NCI-H2171 (cell line): ENCODE results near the gene PRMT7.

Experiments
- DNase-seq: peaks from one replicate; lab custom pipeline; 2025; lab: John Stamatoyannopoulos, UW

PRMT7 gene

DNA sequence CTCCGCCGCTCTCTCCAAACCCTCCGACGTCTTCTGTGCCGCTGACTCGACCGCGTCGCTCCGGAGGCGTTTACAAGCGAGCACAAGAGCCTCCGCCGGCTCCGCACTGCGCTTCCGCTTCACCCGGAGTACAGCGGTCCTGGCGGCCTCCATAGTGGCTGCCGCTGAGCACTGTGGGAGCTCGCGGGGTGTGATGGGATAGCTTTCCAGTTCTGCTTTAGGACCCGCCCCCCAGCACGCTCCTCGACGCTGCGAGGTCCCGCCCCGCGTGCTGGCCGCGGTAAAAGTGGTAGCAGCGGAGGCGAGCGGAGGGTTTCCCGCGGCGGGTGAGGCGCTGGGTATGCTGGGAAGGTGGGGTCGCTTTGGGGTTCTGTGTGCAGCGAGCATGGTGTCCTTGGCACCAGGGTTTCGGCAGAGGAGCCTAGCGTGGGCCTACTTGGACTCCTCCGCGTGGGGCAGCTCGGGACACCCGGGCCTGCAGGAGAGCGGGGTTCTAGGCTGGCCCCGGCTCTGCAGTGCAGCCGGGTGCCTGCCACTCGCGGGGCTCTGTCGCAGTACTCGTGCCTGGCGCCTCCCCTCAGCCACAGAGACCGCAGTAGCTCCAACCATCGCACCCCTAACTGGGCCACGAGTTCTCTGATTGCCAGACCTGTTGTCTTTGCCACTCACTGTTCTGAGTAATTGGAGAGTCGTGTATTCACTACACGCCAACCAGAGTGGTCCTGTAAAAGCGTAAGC, at the start of gene PRMT7, which contains the start of gene SLC7A6OS:
Gene PRMT7 (plus strand): TSS at position 246 of the 738 bp plus-strand sequence. CDS start 4,961 bp downstream, outside the sequence.
Gene SLC7A6OS (minus strand): TSS at position 173 of the 738 bp plus-strand sequence. CDS start 20 bp downstream, at position 153.
- peak; percentile 92 for DNase-seq

- DNase-seq = no peak
These were observed 47.2 kb upstream of the PRMT7 start for GRCh38 chr16:68263559-68264127.

- DNase-seq = peak; percentile 59
These were observed 46.4 kb upstream of the PRMT7 start, which contains the start of gene SLC7A6 for GRCh38 chr16:68264128-68265077. Gene SLC7A6, plus strand, starts transcription at chr16:68264526. Its CDS starts 10,201 bp downstream, at chr16:68274727.

DNA sequence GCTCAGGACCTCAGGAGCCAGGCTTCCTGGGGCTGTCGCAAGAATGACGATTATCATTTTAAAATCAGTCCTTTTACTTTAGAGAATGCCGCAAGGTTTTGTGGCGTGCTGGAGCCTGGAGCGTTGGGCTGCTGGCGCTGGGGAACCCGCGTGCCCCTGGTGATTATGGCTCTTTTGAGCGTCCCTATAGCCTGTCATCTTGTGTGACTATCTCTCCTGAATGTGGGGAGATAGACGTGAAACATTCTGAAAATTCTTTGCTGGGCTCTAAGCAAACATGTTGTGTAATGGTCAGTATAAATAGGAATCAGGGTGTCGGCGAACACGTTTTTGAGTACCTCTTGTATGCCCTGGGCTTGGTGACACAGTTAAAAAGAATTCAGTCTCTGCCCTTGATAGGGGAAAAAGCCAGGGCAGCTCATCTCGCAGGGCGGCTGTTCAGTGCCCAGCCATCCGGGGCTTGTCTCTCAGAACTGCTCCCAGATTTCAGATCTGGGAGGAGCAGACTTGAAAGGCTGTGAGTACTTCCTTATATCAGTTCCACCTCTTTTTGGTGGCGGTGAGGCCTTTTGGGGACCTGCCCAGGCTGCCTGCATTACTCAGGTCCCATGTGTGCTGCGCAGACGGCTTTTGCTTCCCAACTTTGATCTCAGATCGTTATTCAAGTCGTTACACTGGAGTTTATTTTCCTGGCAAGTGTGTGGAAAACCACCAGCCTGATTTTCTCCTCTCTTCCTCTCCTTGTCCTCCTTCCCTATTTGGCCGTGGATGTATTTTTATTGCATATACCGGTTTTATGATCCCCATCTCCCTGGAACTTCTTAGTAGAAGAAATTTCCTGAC, 45.5 kb upstream of the PRMT7 start:
- peak; percentile 12 for DNase-seq

- peak; percentile 93 for DNase-seq
These were observed 43.0 kb upstream of the PRMT7 start for GRCh38 chr16:68267612-68268405.

- DNase-seq = no peak
These were observed 41.0 kb upstream of the PRMT7 start for GRCh38 chr16:68269793-68270192.

GRCh38 chr16:68270353-68270752, 40.5 kb upstream of the PRMT7 start:
- DNase-seq = no peak

GRCh38 chr16:68272507-68273209, 38.2 kb upstream of the PRMT7 start:
- peak; percentile 86 for DNase-seq

GRCh38 chr16:68273459-68273858, 37.4 kb upstream of the PRMT7 start:
- DNase-seq = no peak

GRCh38 chr16:68273896-68274295, 36.9 kb upstream of the PRMT7 start:
- no peak for DNase-seq

- no peak for DNase-seq
These were observed 36.4 kb upstream of the PRMT7 start for GRCh38 chr16:68274441-68274840.

DNA sequence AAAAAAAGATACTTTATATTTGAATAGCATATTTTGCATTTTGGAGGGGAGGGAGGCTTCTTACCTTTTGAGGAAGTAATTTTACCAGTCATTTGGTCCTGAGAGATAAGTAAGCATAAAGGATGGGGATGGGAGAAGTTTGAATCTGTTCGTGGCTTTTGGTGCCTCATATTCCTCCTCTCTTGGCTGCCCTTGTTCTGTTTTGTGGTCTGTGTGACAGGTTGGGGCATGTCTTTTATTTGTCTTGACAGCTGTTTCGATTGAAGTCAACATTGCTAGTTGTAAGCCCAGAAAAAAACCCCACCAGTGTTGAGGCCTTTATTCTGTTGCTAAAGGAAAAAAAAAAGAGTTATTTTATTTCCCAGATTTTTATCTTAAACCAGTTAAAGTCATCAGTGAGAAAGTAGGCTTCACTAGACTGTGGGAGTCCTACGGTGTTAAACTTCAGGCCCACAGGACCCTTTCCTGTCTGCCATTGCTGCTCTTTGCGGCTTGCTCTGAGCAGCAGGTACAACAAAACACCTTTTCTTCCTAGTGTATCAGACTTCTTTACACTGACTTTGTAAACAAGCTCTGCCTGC, 35.1 kb upstream of the PRMT7 start:
- DNase-seq = peak; percentile 85

GRCh38 chr16:68276223-68276622, 34.6 kb upstream of the PRMT7 start:
- no peak for DNase-seq

- no peak for DNase-seq
These were observed 30.9 kb upstream of the PRMT7 start for GRCh38 chr16:68279726-68280558.

GRCh38 chr16:68281368-68282063, 29.3 kb upstream of the PRMT7 start:
- DNase-seq = no peak

- no peak for DNase-seq
These were observed 28.8 kb upstream of the PRMT7 start for GRCh38 chr16:68282064-68282452.

DNA sequence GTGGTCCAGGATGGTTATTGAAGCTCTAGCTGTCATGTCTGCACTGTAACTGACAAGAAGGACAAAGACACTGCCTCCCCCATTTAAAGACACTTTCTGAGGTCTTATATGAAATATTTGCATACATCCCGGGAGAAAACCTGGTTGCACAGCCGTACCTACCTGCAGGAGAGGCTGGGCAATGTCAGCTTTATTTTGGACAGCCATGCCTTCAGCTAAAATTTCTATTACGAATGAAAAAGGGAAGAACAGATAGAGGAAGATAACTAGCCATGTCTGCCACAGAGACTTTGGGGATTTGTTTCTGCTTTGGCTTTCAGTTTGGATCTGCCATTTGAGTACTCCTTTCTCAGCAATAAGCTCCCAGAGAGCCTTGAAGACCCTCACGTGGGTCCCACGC, 27.5 kb upstream of the PRMT7 start:
- no peak for DNase-seq
